HPDE6-E6E7 (cell line): ENCODE measurements around the gene ZFYVE27.

Source experiments
- DNase-seq: peaks from one replicate; pipeline ENCODE4 v3.0.0; 2011; ENCODE audit warnings: missing footprints; ENCODE audit errors: extremely low spot score

The ZFYVE27 gene

DNA sequence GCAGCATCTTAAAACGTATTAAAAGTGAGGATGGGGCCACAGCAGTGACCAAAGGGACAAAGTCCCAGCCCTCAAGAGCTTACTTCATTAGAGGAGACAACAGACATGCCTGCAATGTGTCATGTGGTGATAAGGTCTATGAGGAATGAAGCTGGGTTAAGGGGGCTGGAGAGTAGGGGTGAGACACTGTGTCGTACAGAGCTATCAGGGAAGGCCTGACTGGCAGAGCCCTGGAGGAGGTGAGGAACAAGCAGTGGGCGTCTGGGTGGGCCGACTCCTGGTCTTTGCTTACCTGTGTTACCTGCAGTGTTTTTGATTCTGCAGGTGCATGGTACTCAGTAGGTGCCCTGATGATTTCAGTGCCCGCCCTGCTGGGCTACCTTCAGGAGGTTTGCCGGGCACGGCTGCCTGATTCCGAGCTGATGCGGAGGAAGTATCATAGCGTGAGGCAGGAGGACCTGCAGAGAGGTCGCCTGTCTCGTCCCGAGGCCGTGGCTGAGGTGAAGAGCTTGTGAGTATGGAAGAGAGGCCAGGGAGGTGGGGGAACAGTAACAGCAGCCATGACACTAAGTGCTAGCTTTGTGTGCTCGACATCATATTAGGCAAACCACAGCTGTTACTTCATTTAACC, 7.6 kb downstream of the ZFYVE27 start:
- DNase-seq = no peak

DNA sequence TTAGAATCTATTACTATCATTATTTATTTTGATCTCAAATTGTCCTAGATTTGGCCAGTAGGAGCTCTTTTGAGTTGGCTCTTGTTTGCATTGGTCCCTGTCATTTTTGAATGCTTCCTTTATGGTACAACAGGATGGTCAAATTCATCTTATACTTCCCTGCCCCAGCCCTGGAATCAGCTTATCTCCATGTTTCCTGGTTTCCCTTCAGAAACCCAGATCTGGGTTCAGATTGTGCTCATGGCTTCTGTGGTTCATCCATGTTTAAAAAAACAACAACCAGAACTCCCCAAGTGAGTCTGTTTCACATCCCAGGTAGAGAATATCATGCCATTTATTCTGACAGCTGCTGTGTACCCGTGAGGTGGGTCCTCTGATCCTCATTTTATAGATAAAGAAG, 10.6 kb downstream of the ZFYVE27 start:
- no peak for DNase-seq

- DNase-seq = no peak
Observed at GRCh38 chr10:97748116-97748515, 11.2 kb downstream of the ZFYVE27 start.

DNA sequence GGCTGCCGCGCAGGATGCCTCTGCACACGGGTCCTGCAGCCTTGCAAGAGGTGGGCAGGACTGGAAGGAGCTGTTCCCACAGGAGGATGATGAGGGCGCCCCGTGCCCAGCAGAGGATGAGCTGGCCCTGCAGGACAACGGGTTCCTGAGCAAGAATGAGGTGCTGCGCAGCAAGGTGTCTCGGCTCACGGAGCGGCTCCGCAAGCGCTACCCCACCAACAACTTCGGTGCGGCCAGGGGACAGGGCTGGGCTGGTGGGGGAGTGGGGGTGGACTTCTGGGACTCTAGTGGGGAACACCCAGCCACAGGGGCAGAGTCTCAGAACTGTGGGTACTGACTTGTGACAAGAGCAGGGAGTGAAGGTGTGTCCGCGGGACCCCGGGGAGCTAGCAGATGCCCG, 16.0 kb downstream of the ZFYVE27 start:
- DNase-seq = no peak

DNA sequence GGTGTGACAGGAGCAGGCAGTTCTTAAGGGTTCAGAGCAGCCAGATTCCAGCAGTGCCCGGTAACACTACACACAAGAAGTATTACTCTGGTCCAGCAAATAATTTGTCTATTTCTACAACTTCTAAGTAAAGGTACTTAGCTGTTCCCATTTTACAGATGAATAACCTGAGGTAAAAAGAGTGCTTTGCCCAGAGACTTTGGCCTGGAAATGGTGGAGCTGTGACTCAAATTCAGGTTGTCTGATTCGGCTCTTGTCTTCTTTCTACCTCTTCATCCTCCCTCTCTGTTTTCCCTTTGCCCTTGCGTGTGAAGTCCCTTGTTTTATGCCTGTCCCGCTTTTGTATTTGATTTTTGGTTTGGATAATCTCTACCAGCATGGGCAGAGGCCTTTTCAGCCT, 17.8 kb downstream of the ZFYVE27 start:
- no peak for DNase-seq

GRCh38 chr10:97755718-97756117, 18.8 kb downstream of the ZFYVE27 start:
- no peak for DNase-seq

GRCh38 chr10:97757471-97757870, 20.5 kb downstream of the ZFYVE27 start:
- DNase-seq = no peak

DNA sequence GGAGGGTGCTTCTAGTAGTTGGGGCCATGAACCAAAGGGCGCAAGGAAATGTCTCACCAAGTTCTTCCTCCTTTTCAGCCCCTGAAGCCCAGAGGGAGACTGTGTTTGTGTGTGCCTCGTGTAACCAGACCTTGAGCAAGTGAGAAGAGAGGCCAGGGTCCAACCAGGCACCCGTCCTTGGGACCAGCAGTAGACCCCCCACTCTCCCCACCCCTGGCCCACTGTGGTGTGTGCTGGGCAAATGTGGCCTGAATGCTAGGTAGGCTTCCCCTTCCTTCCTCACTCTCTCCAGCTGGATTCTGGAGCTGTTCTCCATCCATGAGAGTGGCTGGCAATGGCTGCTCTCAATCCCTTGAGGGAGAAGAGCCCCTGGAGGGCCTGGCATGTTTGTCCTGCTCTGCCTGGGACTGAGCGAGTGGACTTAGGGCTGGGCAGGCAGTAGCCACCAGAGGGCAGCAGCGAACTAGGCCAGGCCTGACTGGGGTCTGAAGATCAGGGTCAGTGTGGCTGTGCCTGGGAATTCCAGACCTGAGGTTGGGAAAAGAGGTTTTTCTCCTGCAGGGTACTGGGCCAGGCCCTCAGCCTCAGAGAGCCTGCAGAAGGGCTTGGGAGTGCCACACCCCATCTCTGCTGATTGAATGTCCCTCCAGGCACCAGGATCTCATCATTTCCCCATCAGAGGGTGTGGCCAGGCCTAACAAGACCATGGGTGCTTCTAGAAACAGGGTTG, 22.4 kb downstream of the ZFYVE27 start:
- DNase-seq = peak; percentile 56

GRCh38 chr10:97759946-97760345, 23.0 kb downstream of the ZFYVE27 start:
- DNase-seq = no peak

DNA sequence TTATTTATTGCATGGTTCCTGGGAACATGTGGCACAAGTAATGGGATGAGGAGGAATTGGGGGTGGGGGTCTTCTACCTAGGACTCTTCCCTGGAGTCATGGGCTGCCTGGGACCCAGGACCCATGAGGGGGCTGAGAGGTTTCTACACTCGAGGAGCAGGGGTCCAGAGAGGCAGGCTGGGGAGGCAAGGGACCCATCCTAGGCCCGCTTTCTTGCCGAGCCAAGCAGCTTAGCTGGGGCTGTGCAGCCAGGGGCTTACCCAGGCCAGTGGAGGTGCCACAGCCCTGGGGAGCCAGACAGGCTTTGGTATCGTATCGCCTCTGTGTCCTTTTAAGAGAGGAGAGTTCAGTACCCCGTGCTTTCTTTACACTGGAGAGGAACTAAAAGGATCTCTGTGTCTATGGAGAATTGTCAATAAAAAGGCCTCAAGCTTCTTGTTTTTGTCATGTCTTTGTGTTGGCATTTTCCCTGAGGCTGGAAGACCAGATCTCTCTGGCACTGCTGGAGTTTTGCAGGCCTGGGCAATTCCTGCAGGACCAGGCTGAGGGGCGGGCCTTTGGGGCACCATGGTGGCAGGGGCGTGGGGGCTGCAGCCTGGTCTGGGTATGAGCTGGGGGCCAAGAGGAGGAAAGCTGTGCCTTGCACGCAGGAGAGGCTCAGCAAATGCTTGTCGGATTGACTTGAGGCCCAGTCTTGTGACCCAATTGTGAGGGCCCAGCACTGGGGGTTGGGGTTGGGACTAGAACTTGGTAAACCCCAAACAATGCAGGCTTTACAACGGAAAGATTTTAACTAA, 23.7 kb downstream of the ZFYVE27 start:
- no peak for DNase-seq

DNA sequence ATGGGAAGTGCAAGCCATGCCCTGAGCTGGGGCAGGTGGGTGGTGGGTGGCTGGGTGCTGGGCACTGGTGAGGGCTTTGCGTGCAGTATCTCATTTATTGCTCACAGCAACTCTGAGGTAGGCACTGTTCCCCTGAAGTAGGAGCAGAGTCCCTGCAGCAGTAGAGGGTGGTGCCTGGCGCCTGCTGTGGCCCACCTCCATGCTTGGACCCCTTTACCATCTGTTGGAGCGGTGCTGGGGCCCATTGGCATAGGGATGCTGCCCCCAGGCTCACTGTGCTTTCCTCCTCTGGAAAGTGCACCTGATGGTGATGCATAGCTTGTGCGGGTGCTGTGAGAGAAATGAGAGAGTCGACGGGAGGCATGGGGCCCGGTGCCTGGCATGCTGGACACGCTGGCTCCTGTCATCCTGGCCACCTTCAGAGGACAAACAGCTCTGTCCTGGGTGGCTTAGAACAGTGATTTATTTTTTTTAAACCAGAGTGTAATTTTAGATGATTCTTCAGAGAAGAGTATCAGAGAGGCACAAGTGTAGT, 24.5 kb downstream of the ZFYVE27 start:
- DNase-seq = no peak

DNA sequence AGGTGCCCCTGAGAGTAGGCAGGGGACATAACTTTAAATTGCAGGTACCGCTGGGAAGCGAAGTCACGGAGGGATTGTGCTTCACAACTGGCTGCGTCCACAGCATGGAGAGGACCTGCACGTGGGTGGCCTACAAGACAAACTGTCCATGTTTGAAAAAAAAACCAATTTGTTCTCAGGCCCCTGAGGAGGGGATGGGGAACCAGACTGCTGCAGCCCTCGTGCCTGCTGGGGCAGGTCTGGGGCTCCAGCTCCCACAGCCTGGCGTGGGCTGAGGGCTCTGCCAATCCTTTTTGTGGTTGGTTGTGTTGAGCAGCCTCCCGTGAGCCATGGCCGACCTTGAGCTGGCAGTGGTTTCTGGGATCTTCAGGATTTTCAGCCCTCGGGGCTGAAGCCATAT, 25.1 kb downstream of the ZFYVE27 start:
- DNase-seq = no peak

- no peak for DNase-seq
Observed at GRCh38 chr10:97762816-97763215, 25.9 kb downstream of the ZFYVE27 start.

- no peak for DNase-seq
Observed at GRCh38 chr10:97763411-97763810, 26.5 kb downstream of the ZFYVE27 start.

DNA sequence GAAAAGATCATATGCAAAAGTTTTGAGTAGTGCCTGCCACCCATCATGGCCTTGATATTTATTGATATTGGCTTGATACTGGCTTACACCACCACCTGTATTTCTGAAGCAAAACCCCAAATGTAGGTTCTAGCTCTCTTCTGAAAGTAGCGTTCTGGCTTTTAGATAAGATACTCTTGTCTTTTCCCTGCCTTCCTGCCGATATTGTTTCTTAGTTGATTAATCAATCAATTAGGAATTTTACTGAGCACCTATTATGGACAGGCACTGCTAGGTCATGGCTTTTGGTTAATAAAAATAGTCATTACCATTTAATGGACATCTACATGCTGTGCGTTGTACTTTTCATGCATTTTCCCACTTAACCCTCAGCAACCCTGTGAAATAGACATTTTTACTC, 27.0 kb downstream of the ZFYVE27 start:
- DNase-seq = no peak

DNA sequence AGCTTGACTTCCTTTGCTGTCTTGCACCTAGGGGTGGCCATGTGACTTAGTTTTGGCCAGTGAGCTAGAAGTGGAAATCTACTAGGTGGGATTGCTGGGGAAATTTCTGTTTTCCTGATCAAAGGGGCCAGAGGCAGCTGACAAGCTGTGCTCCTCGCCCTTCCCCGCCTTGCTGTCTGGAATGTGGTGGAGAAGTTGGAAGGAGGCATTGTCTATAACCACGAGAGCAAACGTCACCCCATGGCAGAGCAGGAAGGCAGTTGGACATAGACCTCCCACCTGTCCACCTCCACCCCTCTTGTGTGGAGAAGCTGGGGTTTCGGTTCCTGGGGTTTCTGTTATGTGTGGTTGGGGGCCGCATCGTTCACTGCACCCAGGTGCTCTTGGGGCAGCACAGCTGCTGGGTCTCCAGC, 27.6 kb downstream of the ZFYVE27 start:
- DNase-seq = no peak

GRCh38 chr10:97765201-97765600, 28.3 kb downstream of the ZFYVE27 start:
- no peak for DNase-seq

DNA sequence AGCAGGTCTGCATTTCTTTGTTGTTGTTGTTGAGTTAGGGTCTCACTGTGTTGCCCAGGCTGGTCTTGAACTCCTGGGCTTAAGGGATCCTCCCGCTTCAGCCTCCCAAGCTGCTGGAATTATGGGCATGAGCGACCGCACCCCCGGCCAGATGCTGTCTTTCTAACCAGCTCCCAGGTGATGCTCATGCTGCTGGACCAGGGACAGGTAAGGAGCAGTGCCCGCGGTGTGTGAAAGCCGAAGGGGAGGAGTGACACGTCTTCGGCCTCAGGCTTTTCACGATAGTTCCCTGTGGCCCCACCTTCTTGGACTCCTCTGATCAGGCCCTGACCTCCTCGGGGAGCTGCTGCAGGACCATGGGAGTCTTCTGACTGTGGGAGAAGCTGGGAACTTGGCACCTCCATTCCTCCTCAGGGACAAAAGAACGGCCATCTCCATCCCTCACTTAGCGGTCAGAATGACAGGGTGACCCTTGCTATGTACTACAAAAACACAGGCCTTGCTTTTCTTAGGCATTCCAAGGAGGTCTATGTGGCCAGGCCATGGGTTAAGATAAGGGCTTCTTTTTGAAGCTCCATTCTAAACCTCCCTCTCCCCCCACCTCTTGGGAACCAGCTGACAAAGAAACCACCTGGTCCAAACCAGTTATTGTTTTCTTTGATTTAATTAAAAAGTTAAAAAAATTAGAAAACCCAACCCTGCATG, 29.3 kb downstream of the ZFYVE27 start:
- no peak for DNase-seq

DNA sequence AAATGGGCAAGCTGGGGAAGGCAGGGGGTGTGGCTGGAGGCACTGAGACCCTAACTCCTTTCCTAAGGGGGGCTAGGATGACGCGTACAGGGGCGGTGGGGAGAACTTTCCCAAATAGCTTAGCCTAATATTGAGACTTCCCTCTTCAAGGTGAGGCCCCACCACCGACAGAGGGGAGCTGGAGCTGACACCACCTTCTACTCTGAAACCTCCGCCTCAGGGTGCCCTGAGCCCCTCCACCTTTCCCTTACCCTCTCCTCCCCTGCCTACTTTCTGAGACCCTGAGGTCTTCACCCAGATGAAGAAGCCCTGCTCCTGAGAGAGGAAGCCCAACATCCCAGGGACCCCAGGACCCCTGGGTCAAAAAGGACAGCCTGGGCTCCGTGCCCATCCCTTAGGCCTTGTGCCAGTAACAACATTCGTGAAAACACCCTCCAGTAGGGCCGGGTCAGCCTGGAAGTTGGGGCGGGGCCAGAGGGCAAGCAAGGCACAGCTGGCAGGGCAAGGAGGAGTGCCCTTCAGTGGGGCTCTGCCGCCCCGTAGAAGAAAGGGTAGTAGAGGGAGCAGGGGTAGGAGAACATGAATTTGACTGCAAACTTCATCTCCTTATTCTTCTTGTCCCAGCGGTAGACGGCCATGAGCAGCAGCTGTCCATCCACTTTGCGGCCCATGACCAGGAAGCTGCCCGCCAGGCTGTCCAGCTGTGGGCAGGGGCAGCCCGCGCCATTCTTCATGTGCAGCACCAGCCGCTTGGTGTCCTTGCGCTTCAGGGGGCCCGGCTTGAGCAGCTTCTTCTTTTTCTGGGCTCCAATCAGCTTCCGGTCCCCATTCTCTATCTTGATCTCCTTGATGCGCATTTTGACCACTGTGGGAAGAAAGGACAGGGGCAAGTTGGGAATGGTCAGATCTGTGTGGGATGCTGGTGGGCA, 30.3 kb downstream of the ZFYVE27 start:
- DNase-seq = no peak
